Activated CD8-positive, alpha-beta memory T cell treated with anti-CD3 and anti-CD28 coated beads, Interleukin-2, amount 50 U/mL, for 1 hour (primary cell): Measurements from ENCODE around the gene TRIM17.
"Not testable (repeated sequence)": the region's sequence is repeated elsewhere in the genome, so short reads cannot be mapped to it uniquely, and the experiment has no call there.

Experiments
- DNase-seq: peaks from one replicate; pipeline ENCODE4 v3.0.0-alpha.2; 2020; ENCODE audit errors: extremely low read depth

Gene TRIM17

GRCh38 chr1:228448372-228448771 lies 31.7 kb upstream of the TRIM17 start:
- DNase-seq = no peak

GRCh38 chr1:228446852-228447251 lies 30.2 kb upstream of the TRIM17 start:
- DNase-seq = no peak

- no peak for DNase-seq
Measured at GRCh38 chr1:228445843-228446650, 29.4 kb upstream of the TRIM17 start.

GRCh38 chr1:228445490-228445842 lies 28.8 kb upstream of the TRIM17 start:
- no peak for DNase-seq

- no peak for DNase-seq
Measured at GRCh38 chr1:228443395-228443794, 26.7 kb upstream of the TRIM17 start.

- no peak for DNase-seq
Measured at GRCh38 chr1:228440761-228441500, 24.3 kb upstream of the TRIM17 start.

GRCh38 chr1:228438266-228438665 lies 21.6 kb upstream of the TRIM17 start:
- no peak for DNase-seq

GRCh38 chr1:228437424-228437962 lies 20.8 kb upstream of the TRIM17 start:
- no peak for DNase-seq

- no peak for DNase-seq
Measured at GRCh38 chr1:228434689-228435088, 18.0 kb upstream of the TRIM17 start.

- DNase-seq = not testable (repeated sequence)
Measured at GRCh38 chr1:228433337-228434053, 16.8 kb upstream of the TRIM17 start.

- no peak for DNase-seq
Measured at GRCh38 chr1:228430243-228430642, 13.6 kb upstream of the TRIM17 start.

- no peak for DNase-seq
Measured at GRCh38 chr1:228429698-228430097, 13.0 kb upstream of the TRIM17 start.

- no peak for DNase-seq
Measured at GRCh38 chr1:228429007-228429406, 12.3 kb upstream of the TRIM17 start.

- DNase-seq = no peak
Measured at GRCh38 chr1:228428412-228428811, 11.8 kb upstream of the TRIM17 start.

GRCh38 chr1:228426518-228427175 lies 10.0 kb upstream of the TRIM17 start:
- DNase-seq = no peak

GRCh38 chr1:228424685-228425660 lies 8.3 kb upstream of the TRIM17 start:
- no peak for DNase-seq

- no peak for DNase-seq
Measured at GRCh38 chr1:228423404-228424053, 6.9 kb upstream of the TRIM17 start.

GRCh38 chr1:228420968-228421826 lies 4.5 kb upstream of the TRIM17 start:
- DNase-seq = no peak
